IMR-90 (cell line): Measurements from ENCODE around the gene KCNQ5. TPM values are rescaled to one million over a fixed set of nuclear protein-coding genes. Genes with fewer than 3 reads are reported as not detected.
A peak's percentile ranks its signal among the peaks of the same experiment; 100 is the strongest.

Experiments
- ATAC-seq: fragments of 200-7000 bp; cut with Tn5 transposase; 2 replicates; pipeline ENCODE4 v1.9.1; 2020; ENCODE audit warnings: low read depth, mild to moderate bottlenecking, moderate library complexity
- BruUV-seq: library from RNA; stranded (reverse); fragments of 400-500 nt; replicated peaks from 2 replicates; lab custom pipeline; 2021; lab: Mats Ljungman, UMichigan
- CTCF ChIA-PET: fragments of 300-600 bp; formaldehyde crosslinking; extraction: SDS; loops from one replicate; lab custom pipeline; 2021; ENCODE audit warnings: antibody characterized with exemption; lab: Yijun Ruan, JAX
- POLR2A ChIA-PET: fragments of 300-600 bp; sonication (Branson Sonifier 250); formaldehyde crosslinking; loops from one replicate; lab custom pipeline; 2022; ENCODE audit warnings: antibody characterized with exemption; ENCODE audit not compliant: unreplicated experiment; lab: Charles Lee
- DNase-seq: peaks from one replicate; pipeline ENCODE4 v3.0.0; 2013
- H2AFZ ChIP-seq: replicated peaks from 2 replicates; pipeline ENCODE3; 2013; ENCODE audit warnings: low read length, mild to moderate bottlenecking; ENCODE audit not compliant: poor library complexity
- H2AK5ac ChIP-seq: 2 replicates; pipeline ENCODE4 v1.6.1; 2013; ENCODE audit warnings: low read depth, low read length, inconsistent platforms
- H2AK9ac ChIP-seq: replicated peaks from 2 replicates; pipeline ENCODE3; 2013; ENCODE audit warnings: mild to moderate bottlenecking, low read depth, low read length, moderate library complexity; ENCODE audit not compliant: poor library complexity
- H2BK120ac ChIP-seq: 2 replicates; pipeline ENCODE4 v1.6.1; 2013; ENCODE audit warnings: low read depth, low read length, inconsistent platforms
- H2BK15ac ChIP-seq: 3 replicates; pipeline ENCODE4 v1.6.1; 2013; ENCODE audit warnings: low read depth, low read length, inconsistent platforms
- H2BK20ac ChIP-seq: 2 replicates; pipeline ENCODE4 v1.6.1; 2013; ENCODE audit warnings: low read depth, mild to moderate bottlenecking, inconsistent platforms, low read length, moderate library complexity
- H2BK5ac ChIP-seq: 2 replicates; pipeline ENCODE4 v1.6.1; 2013; ENCODE audit warnings: mild to moderate bottlenecking, low read depth, low read length, inconsistent platforms; ENCODE audit not compliant: poor library complexity, severe bottlenecking
- H3K14ac ChIP-seq: replicated peaks from 2 replicates; pipeline ENCODE4 v1.6.1; 2013; ENCODE audit warnings: low read depth, low read length, inconsistent platforms
- H3K18ac ChIP-seq: 2 replicates; pipeline ENCODE4 v1.6.1; 2013; ENCODE audit warnings: low read depth, low read length, control low read depth
- H3K23ac ChIP-seq: 2 replicates; pipeline ENCODE4 v1.6.1; 2013; ENCODE audit warnings: low read depth, low read length, inconsistent platforms
- H3K27ac ChIP-seq: 2 replicates; pipeline ENCODE4 v1.5.1; 2013; ENCODE audit warnings: mild to moderate bottlenecking, control low read depth, low read length; ENCODE audit not compliant: insufficient read depth
- H3K27me3 ChIP-seq: 2 replicates; pipeline ENCODE4 v1.6.1; 2013; ENCODE audit warnings: low read length; ENCODE audit not compliant: control insufficient read depth, insufficient read depth
- H3K36me3 ChIP-seq: 2 replicates; pipeline ENCODE4 v1.6.1; 2013; ENCODE audit warnings: low read length, mixed read lengths; ENCODE audit not compliant: control insufficient read depth, insufficient read depth
- H3K4ac ChIP-seq: 2 replicates; pipeline ENCODE4 v1.6.1; 2013; ENCODE audit warnings: low read depth, low read length, inconsistent platforms
- H3K4me1 ChIP-seq: 2 replicates; pipeline ENCODE4 v1.6.1; 2013; ENCODE audit warnings: low read length, mixed read lengths; ENCODE audit not compliant: control insufficient read depth, insufficient read depth
- H3K4me2 ChIP-seq: 2 replicates; pipeline ENCODE4 v1.6.1; 2013; ENCODE audit warnings: low read depth, mild to moderate bottlenecking, control low read depth, low read length, moderate library complexity
- H3K4me3 ChIP-seq: 2 replicates; pipeline ENCODE4 v1.5.1; 2013; ENCODE audit warnings: low read depth, mild to moderate bottlenecking, control low read depth, low read length, moderate library complexity; ENCODE audit not compliant: insufficient read depth
- H3K56ac ChIP-seq: 2 replicates; pipeline ENCODE4 v1.6.1; 2013; ENCODE audit warnings: low read length, inconsistent platforms; ENCODE audit not compliant: insufficient read depth; ENCODE audit errors: extremely low read depth
- H3K79me1 ChIP-seq, 2 experiments: 2 replicates each; pipeline ENCODE4 v1.6.1; 2013; ENCODE audit warnings: low read length in 2 of 2, inconsistent platforms in 1 of 2, low read depth in 1 of 2
- H3K9ac ChIP-seq: 2 replicates; pipeline ENCODE4 v1.6.1; 2013; ENCODE audit warnings: low read depth, low read length, control low read depth
- H3K9me1 ChIP-seq: 2 replicates; pipeline ENCODE4 v1.6.1; 2013; ENCODE audit warnings: low read length, inconsistent platforms; ENCODE audit not compliant: insufficient read depth
- H3K9me3 ChIP-seq: 2 replicates; pipeline ENCODE4 v1.6.1; 2013; ENCODE audit warnings: low read length; ENCODE audit not compliant: control insufficient read depth, insufficient read depth
- H4K20me1 ChIP-seq: 2 replicates; pipeline ENCODE4 v1.6.1; 2013; ENCODE audit warnings: low read length, inconsistent platforms; ENCODE audit not compliant: insufficient read depth
- H4K5ac ChIP-seq: 2 replicates; pipeline ENCODE4 v1.6.1; 2013; ENCODE audit warnings: mild to moderate bottlenecking, low read depth, low read length, control low read depth
- H4K8ac ChIP-seq, 2 experiments: 2 replicates each; pipeline ENCODE4 v1.6.1; 2013; ENCODE audit warnings: low read depth in 2 of 2, low read length in 2 of 2, control low read depth in 1 of 2, inconsistent platforms in 1 of 2
- H4K91ac ChIP-seq: 2 replicates; pipeline ENCODE4 v1.6.1; 2013; ENCODE audit warnings: low read depth, low read length, inconsistent platforms; ENCODE audit not compliant: insufficient read depth
- CHD1 ChIP-seq: IDR thresholded peaks from 2 replicates; pipeline ENCODE4 v1.6.1; 2012; ENCODE audit warnings: low read depth, low read length, improper control_type of control experiment
- ELK1 ChIP-seq: fragments of 150-350 bp; IDR thresholded peaks from 2 replicates; pipeline ENCODE4 v1.6.1; 2016; ENCODE audit warnings: low read depth, mild to moderate bottlenecking, low read length, moderate library complexity, borderline replicate concordance
- MAZ ChIP-seq: IDR thresholded peaks from 2 replicates; pipeline ENCODE4 v1.6.1; 2012; ENCODE audit warnings: low read depth, mild to moderate bottlenecking, low read length, improper control_type of control experiment, moderate library complexity, borderline replicate concordance
- NFE2L2 ChIP-seq: fragments of 150-350 bp; IDR thresholded peaks from 2 replicates; pipeline ENCODE4 v1.6.1; 2016; ENCODE audit warnings: low read depth, mild to moderate bottlenecking, low read length
- WGBS, 2 experiments: methylation state at CpG; one replicate each; pipeline versions ENCODE4 v1.1.5 to v1.1.7; 2013; ENCODE audit warnings: missing lambda C conversion rate in 2 of 2; ENCODE audit not compliant: insufficient read length in 1 of 2; ENCODE audit errors: extremely low coverage in 2 of 2; 5-methylcytosine and 5-hydroxymethylcytosine counted together
- dilution Hi-C: fragments of 300-500 bp; cut with HindIII; formaldehyde crosslinking; loops from one replicate; pipeline ENCODE4 v1.14.3; 2018; ENCODE audit warnings: low sequenced_read_pairs; ENCODE audit not compliant: unreplicated experiment
- in situ Hi-C: fragments of 300-500 bp; cut with MboI; formaldehyde crosslinking; loops from 3 replicates; pipeline ENCODE4 v1.14.3; 2019; ENCODE audit warnings: low sequenced_read_pairs, inconsistent platforms, mixed read lengths
- intact Hi-C: fragments of 100-400 bp; cut with micrococcal nuclease; formaldehyde crosslinking; loops from 2 replicates; pipeline ENCODE4 v1.10.0; 2022
- polyA plus RNA-seq, 3 experiments: library from polyadenylated mRNA; depleted of rRNA; stranded (reverse); fragments of >200 nt; gene quantifications; 2 replicates each; pipeline ENCODE4 v1.2.3, GENCODE V29; 2012; ENCODE audit warnings: low replicate concordance in 1 of 3
- total RNA-seq: library from RNA; depleted of rRNA; stranded (reverse); fragments of >200 nt; gene quantifications from 2 replicates; pipeline ENCODE4 v1.2.3, GENCODE V29; 2012

The KCNQ5 gene
- total and polyA plus RNA-seq, 2 of the 4 experiments (the other 2 are of a cell fraction): 0.75 to 1.3 TPM

GRCh38 chr6:73036689-73037088, 414.8 kb downstream of the KCNQ5 start:
- no peak overlapping the region for H2BK120ac ChIP-seq
- in situ Hi-C loops (no loop called here), dilution Hi-C loops (no loop called here), intact Hi-C loops (no loop called here)
- H3K27ac ChIP-seq: no peak overlapping the region
- no peak overlapping the region for H3K56ac ChIP-seq
- peaks cover 1% of the 10 kb centered on the region; the same call in 1 of the 2 replicates for H3K4me1 ChIP-seq
- no peak overlapping the region for H2BK5ac ChIP-seq
- no TSS peak for BruUV-seq
- H2AFZ ChIP-seq: no peak overlapping the region
- H3K9me3 ChIP-seq: no peaks in the 10 kb centered on the region
- H3K79me1 ChIP-seq: no peaks in the 10 kb centered on the region
- no peak for DNase-seq
- H3K36me3 ChIP-seq: no peaks in the 10 kb centered on the region
- H3K4me3 ChIP-seq: no peak overlapping the region
- no peak overlapping the region for H2AK5ac ChIP-seq
- no peak overlapping the region for H2BK15ac ChIP-seq
- ATAC-seq: no peak
- H3K23ac ChIP-seq: no peak overlapping the region
- no peak overlapping the region for H3K4ac ChIP-seq
- no peak overlapping the region for H3K18ac ChIP-seq
- POLR2A ChIA-PET: no interaction called here
- CTCF ChIA-PET: no interaction called here
- H3K9ac ChIP-seq: no peak overlapping the region
- TF ChIP-seq CHD1: no peak
- no peak for TF ChIP-seq ELK1
- TF ChIP-seq MAZ: no peak
- TF ChIP-seq NFE2L2: peak; percentile 36; the same call in 1 of the 2 replicates
- H4K91ac ChIP-seq: no peak overlapping the region
- no peaks in the 10 kb centered on the region for H4K20me1 ChIP-seq
- no peak overlapping the region for H2AK9ac ChIP-seq
- WGBS, 2 experiments: no CpG with 5 or more reads among the region's 4 CpGs
- H3K14ac ChIP-seq: no peak overlapping the region
- no peak overlapping the region for H3K4me2 ChIP-seq
- no peak overlapping the region for H4K5ac ChIP-seq
- no peaks in the 10 kb centered on the region for H3K27me3 ChIP-seq
- H3K9me1 ChIP-seq: no peaks in the 10 kb centered on the region
- H2BK20ac ChIP-seq: no peak overlapping the region
- H4K8ac ChIP-seq: no peak overlapping the region
